KOPT-K1 (cell line): Measurements from ENCODE around the gene MED12L.
"Not testable (repeated sequence)": the region's sequence is repeated elsewhere in the genome, so short reads cannot be mapped to it uniquely, and the experiment has no call there.

Experiments used
- H3K27ac ChIP-seq: fragments of 200-600 bp; sonication (generic); 2 replicates; pipeline ENCODE4 v1.5.1; 2016; ENCODE audit warnings: antibody characterized with exemption, mild to moderate bottlenecking, low read depth, low read length; ENCODE audit not compliant: poor library complexity, severe bottlenecking
- H3K36me3 ChIP-seq: fragments of 200-600 bp; sonication (generic); 2 replicates; pipeline ENCODE4 v1.5.1; 2017; ENCODE audit warnings: antibody characterized with exemption, mild to moderate bottlenecking, low read length, moderate library complexity; ENCODE audit not compliant: insufficient read depth
- H3K9me3 ChIP-seq: fragments of 200-600 bp; sonication (generic); 2 replicates; pipeline ENCODE4 v1.5.1; 2017; ENCODE audit warnings: antibody characterized with exemption, low read length, mild to moderate bottlenecking; ENCODE audit not compliant: insufficient read depth, poor library complexity, severe bottlenecking

Gene MED12L

DNA sequence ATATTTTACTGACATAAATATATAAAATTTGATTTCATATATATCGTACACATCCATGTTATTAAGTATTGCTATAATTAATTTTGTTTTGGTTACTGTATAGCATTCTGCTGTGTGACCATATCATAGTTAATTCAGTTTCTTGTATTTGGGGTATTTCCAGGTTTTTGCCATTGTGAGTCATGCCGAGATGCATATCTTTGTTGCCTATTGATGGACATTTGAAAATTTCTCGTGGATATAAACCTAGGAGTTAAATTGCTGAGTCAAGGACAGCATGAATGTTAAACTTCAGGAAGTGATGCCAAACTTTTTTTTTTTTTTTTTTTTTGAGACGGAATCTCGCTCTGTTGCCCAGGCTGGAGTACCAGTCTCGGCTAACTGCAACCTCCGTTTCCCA lies 151.3 kb downstream of the MED12L start:
- H3K27ac ChIP-seq: no peak overlapping the region
- H3K9me3 ChIP-seq: no peaks in the 10 kb centered on the region
- no peaks in the 10 kb centered on the region for H3K36me3 ChIP-seq

DNA sequence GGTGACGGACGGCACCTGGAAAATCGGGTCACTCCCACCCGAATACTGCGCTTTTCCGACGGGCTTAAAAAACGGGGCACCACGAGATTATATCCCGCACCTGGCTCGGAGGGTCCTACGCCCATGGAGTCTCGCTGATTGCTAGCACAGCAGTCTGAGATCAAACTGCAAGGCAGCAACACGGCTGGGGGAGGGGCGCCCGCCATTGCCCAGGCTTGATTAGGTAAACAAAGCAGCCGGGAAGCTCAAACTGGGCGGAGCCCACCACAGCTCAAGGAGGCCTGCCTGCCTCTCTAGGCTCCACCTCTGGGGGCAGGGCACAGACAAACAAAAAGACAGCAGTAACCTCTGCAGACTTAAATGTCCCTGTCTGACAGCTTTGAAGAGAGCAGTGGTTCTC lies 156.5 kb downstream of the MED12L start:
- H3K9me3 ChIP-seq, H3K36me3 ChIP-seq, H3K27ac ChIP-seq: not testable (repeated sequence)

DNA sequence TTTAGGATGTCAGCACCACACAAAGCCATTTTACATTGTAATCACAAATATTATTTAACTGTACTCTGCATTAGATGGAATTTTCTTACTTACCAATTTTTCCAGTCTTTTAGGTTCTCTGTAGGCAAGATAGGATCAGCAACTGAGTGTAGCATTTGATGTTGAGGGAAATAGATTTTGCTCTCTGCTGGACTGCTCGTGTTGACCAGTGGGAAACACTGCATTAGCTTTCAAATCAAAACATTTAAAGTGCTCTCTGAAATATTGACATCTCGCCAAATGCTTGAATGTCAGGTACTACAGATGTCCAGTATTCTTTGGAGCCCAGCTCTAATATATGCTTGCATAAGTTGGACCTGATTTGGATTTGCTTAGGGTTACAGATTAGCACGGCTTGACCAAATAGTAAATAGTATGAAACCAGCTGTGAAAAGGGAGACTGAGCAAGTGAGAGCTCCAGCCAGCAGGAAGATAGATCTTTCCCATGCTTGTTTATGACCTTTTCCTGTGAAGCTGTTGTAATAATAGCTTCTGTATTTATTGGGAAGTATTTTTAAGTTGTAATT lies 163.4 kb downstream of the MED12L start:
- Histone ChIP-seq H3K36me3 (no peaks in the 10 kb centered on the region), H3K27ac (no peak overlapping the region), H3K9me3 (peaks cover 4% of the 10 kb centered on the region)

DNA sequence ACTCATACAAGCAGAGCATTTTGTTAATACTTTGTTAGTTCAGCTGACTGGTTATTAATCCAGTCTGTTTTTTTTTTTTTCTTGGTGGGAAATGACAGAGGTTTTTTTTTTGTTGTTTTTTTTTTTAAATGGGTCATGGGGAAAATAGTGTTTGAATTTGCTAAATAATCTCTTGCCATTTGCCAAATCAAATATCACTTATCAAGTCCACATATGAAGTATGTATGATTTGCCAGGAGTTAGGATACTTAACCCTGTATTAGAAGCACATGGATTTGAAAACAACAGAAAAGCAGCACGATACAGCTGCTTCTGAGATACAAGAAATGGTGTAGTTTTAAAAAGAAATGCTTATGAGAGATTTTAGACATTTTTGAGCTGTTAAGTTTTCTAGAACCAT lies 171.3 kb downstream of the MED12L start:
- Histone ChIP-seq H3K36me3 (0 out of 2 replicates have a peak, but pooled peaks cover 7% of the 10 kb centered on the region), H3K27ac (no peak overlapping the region), H3K9me3 (no peaks in the 10 kb centered on the region)

DNA sequence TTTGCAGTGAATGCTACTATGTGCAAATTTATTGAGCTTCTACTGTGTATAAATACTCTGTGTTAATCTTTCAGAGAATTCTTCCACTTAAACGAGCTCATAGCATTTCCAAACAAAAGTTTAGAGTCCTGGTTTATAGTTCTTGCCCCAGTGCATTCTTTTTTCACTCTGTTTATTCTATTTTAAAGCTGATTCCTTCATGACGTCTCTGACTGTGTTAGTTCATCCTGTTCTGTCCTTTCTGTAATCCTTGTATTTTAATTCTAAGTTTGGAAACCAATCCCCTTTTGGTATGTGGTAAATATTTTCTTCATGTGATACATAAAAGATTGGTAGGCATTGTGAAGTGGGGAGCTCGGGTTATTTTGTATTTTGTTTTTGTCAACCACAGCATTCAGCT lies 174.2 kb downstream of the MED12L start:
- H3K36me3 ChIP-seq: 0 out of 2 replicates have a peak, but pooled peaks cover 9% of the 10 kb centered on the region
- no peaks in the 10 kb centered on the region for H3K9me3 ChIP-seq
- H3K27ac ChIP-seq: no peak overlapping the region

DNA sequence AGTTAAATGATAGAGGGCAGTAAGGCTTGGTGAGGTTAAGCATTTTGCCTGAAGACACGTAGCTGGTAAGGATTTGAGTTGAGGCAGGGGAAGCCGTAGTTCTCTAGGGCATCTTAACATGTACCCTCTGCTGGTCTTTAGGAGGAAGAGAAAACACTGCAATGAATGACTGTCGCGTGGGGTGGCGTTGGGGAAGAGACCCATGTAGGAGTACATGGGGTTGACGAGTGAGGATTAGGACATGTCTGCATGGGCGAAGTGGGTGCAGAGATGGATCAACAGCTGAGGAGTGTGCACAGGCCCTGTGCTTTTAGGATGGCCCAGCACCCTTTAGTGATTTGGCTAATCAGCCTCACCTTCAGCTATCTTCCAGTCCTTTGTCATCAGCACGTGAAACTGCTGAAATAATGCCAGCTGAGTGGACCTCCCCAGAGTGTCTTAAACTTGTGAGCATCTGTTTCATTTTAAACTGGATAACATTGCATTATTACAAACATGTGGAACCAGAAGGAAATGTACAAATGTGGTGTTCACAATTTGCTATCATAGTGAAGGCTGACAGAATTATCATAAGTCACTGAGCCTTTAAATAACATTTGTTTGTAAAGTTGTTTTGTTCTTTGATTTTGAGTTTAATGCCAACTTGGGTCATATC lies 177.5 kb downstream of the MED12L start:
- Histone ChIP-seq H3K9me3 (no peaks in the 10 kb centered on the region), H3K36me3 (0 out of 2 replicates have a peak, but pooled peaks cover 9% of the 10 kb centered on the region), H3K27ac (no peak overlapping the region)

DNA sequence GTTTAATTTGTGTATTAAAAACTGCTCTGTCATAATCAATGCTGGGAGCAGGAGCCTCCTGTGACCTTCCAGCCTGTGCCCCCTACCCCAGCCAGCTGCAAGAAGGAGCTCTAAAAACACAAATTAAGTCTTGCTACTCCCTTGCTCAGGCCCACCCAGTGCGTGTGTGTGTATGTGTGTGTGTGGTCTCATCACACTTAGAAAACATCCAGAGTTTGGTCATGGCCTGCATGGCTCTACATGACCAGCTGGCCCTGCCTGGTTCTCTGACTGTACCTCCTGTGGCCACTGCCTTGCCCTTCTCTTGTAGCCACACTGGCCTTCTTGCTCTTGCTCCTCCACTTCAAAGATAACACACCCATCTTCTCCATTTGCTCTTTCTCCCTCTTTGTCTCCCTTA lies 179.1 kb downstream of the MED12L start:
- Histone ChIP-seq H3K36me3 (0 out of 2 replicates have a peak, but pooled peaks cover 9% of the 10 kb centered on the region), H3K27ac (no peak overlapping the region), H3K9me3 (no peaks in the 10 kb centered on the region)

DNA sequence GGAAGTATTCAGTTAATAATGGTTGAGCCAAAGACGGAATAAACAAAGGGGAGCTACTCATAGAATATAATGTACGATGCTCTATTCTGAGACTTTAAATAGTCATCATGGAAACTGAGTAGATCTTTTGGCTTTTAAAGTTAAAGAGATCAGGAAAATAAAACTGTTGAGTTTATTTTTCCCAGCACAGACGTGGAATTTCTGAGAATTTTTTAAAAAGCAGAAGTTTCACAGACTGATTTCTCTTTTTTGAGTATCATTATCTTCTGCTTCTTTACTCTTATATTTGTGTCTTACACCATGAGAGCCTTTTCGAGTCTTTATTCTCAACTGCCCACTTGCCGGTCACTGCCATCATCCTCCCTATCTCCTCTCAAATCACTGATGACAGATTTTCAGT lies 179.7 kb downstream of the MED12L start:
- no peak overlapping the region for H3K27ac ChIP-seq
- no peaks in the 10 kb centered on the region for H3K9me3 ChIP-seq
- 0 out of 2 replicates have a peak, but pooled peaks cover 9% of the 10 kb centered on the region for H3K36me3 ChIP-seq

DNA sequence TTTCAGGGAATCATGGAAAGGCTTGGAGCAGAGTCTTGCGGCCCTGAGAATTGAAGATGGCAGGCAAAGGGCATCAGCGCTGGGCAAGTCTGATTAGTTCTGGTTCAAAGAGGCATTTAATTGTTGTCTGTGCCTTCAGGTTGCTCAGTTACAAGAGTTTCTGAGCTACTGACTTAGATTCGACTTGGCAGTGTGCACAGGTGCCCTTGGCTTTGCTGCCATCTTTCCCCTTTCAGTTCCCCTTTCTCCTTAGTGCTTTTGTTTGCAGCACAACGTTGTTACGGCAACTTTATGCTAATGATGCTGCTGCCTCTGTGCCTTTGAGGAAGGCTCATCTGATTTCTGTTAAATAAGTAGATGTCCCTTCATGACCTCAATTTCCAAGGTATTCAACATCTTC lies 180.4 kb downstream of the MED12L start:
- H3K27ac ChIP-seq: no peak overlapping the region
- 0 out of 2 replicates have a peak, but pooled peaks cover 9% of the 10 kb centered on the region for H3K36me3 ChIP-seq
- no peaks in the 10 kb centered on the region for H3K9me3 ChIP-seq

DNA sequence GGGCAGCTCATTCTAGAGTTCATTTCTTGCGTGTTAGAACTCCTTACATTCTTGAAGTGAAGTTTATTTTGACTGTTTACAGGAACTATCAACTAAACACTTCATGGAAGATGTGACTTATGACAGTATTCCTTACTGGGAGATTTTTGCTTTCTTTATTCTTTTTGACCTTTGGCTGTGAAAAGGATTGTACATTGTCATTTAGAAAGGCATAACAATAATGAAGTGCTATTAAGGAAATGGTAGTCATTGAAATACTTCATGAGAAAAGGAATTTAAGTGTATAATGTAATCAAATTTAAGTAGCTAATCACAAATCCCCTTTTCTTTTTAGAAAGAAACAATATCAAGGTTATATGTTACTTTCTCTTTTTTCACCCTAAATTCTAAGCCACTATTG lies 181.6 kb downstream of the MED12L start:
- H3K9me3 ChIP-seq: no peaks in the 10 kb centered on the region
- H3K27ac ChIP-seq: no peak overlapping the region
- no peaks in the 10 kb centered on the region for H3K36me3 ChIP-seq

DNA sequence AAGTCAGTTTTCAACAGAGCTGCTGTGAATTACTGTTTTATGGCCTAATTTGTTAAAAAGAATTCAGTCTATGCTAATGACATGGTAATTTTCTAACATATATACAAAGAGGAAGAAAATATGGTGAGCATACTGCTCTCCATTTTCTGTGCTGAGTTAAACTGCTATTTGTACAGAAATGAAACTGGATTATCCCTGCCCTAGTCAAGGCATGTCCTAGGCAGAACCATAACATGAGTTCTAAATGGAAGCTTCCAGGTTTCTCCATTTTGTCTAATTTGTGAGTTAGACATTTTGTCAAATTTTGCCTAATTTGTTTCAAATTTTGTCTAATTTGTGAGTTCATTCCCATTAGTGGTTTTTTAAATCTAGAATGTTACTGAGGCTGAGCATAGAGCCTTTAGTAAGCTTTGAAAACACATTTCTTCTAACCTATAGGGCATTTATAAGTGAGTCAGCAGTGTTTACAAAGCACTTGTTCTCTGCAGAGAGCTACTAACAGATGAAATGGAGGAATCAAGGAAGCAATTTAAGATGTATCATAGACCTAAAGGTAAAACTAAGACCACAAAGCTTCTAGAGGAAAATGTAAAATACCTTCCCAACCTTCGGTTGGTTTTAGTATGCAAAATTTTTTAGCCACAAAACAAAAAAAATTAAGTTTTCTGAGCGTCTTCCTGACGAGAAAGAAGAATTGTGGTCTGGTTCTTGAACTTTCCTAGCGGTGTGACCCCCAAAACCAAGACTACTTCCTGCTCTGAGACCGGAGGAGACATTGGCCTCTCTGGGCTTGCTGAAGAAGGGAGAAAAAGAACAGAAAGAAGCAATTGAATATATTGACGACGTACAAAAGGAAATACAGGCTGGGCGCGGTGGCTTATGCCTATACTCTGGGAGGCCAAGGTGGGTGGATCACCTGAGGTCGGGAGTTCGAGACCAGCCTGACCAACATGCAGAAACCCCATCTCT lies 183.1 kb downstream of the MED12L start:
- Histone ChIP-seq H3K9me3 (no peaks in the 10 kb centered on the region), H3K36me3 (no peaks in the 10 kb centered on the region), H3K27ac (peak overlapping the region; percentile 67)

DNA sequence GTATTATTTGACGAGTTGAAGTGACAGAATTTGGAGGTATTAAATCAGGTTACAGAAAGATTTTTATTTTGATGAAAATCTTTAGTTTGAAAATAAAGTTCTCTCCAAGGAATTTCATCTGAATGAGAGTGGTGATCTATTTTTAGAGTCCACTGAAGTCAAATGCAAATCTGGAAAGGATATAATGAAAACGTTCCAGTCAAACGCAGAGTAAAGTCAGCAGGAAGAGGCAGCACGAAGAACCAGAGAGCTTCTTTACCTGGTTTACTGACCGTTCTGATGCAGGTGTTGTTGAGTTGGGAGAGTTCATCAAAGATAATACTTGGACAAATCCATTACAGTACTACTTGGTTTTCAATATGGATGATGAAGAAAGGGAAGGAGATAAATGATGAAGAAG lies 184.2 kb downstream of the MED12L start:
- H3K27ac ChIP-seq: no peak overlapping the region
- H3K9me3 ChIP-seq: no peaks in the 10 kb centered on the region
- H3K36me3 ChIP-seq: no peaks in the 10 kb centered on the region

DNA sequence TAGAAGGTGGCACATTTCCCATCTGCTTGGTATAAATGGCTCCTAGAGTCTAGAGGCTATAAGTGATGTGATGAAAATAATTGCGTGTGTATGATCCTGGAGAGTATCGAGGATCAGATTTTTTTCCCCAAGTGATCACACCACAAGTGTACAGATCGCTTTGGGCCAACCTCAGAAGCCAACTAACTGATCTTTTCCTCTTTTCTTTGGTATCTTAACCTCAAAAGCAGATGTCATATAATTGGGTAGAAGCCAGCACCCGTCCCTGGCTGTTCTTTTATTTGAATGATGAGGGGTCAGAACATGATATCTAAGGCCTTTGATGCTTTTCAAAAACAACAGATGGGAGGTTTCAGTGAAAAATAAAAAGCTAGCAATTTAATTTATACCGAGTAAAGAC lies 189.6 kb downstream of the MED12L start:
- Histone ChIP-seq H3K9me3 (no peaks in the 10 kb centered on the region), H3K27ac (no peak overlapping the region)

DNA sequence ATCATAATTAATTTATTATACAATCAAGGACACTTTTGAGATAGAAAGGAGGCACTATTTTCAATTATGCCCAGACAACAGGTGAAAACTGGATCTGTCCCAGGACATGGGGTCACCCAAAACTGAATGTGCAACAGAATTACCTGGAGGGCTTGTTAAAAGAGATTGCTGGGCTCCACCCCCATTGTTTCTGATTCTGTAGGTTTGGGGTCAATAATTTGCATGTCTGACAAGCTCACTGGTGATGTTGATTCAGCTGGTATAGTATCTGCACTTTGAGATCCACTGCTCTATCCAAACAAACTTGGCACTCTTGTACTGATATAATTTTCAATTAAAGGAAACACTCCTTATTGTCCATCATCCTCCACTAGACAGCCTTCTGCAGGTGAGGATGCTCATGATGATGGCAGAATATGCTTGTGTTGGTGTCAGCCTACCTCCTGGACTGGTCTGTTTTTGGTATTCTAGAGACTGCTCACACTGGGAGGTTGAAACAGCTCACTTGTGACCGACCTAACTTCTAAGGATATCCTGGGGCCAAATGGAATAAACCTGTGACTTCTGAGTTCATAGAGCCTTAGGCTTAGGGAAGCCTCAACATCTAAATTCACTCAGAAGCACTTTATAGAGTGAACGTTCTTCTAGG lies 190.7 kb downstream of the MED12L start:
- Histone ChIP-seq H3K27ac (no peak overlapping the region), H3K9me3 (no peaks in the 10 kb centered on the region), H3K36me3 (no peaks in the 10 kb centered on the region)

More for the DNA sequence above, 189.6 kb downstream of the MED12L start:
- no peaks in the 10 kb centered on the region for H3K36me3 ChIP-seq

DNA sequence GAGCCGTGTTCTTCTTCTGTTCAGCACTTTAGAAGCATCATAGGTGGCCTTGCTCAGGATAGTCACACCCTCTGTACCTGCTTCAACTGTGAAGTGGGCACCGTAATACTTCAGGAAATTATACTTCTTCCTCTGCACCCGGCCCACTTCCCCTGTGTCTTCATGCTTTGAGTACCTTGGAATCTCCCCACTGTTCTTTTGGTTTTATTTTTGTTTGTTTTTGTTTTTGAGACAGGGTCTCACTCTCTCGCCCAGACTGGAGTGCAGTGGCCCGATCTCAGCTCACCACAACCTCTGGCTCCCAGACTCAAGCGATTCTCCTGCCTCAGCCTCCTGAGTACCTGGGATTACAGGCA lies 191.2 kb downstream of the MED12L start:
- Histone ChIP-seq H3K9me3 (no peaks in the 10 kb centered on the region), H3K36me3 (no peaks in the 10 kb centered on the region), H3K27ac (no peak overlapping the region)
